GM19238 (cell line): Measurements from ENCODE around the gene RPUSD4.

Experiments
- DNase-seq: peaks from one replicate; pipeline ENCODE4 v3.0.0; 2011; ENCODE audit warnings: low spot score; ENCODE audit not compliant: insufficient read length

The RPUSD4 gene

GRCh38 chr11:126157326-126158030 lies 54.0 kb downstream of the RPUSD4 start:
- DNase-seq: no peak

GRCh38 chr11:126156814-126157213 lies 54.6 kb downstream of the RPUSD4 start:
- DNase-seq: no peak

- DNase-seq: no peak
These were observed 55.9 kb downstream of the RPUSD4 start for GRCh38 chr11:126155402-126156187.

- no peak for DNase-seq
These were observed 56.8 kb downstream of the RPUSD4 start for GRCh38 chr11:126154691-126155090.

- no peak for DNase-seq
These were observed 57.5 kb downstream of the RPUSD4 start for GRCh38 chr11:126153972-126154371.

GRCh38 chr11:126153006-126153405 lies 58.4 kb downstream of the RPUSD4 start:
- no peak for DNase-seq

- DNase-seq: no peak
These were observed 58.9 kb downstream of the RPUSD4 start for GRCh38 chr11:126152586-126152985.

GRCh38 chr11:126152152-126152551 lies 59.3 kb downstream of the RPUSD4 start:
- DNase-seq: no peak
